ENCODE data around the gene FBN3. TPM values are rescaled to one million over a fixed set of nuclear protein-coding genes. Genes with fewer than 3 reads are reported as not detected.

FBN3 gene
- polyA plus RNA-seq, 1 donor (not counting 4 experiments of a cell fraction or from before 2014, with no cell fraction given), result not detected

- Histone ChIP-seq H3K4me1 (ENCODE audit: control insufficient read depth, extremely low read depth, insufficient read depth, low read length) (no peaks in the 10 kb centered on the region), H3K27me3 (ENCODE audit: control insufficient read depth, extremely low read depth, insufficient read depth, low read length) (no peaks in the 10 kb centered on the region), H3K9me3 (ENCODE audit: control insufficient read depth, low read depth, low read length) (peaks cover 4% of the 10 kb centered on the region), H3K36me3 (ENCODE audit: control insufficient read depth in 2 of 2, extremely low read depth in 1 of 2, insufficient read depth in 2 of 2, low read length in 2 of 2) (no peaks in the 10 kb centered on the region), H3K4me3 (ENCODE audit: control insufficient read depth in 2 of 3, extremely low read depth in 1 of 3, insufficient read depth in 2 of 3, low read depth in 1 of 3, low read length in 3 of 3) (no peak overlapping the region), H3K27ac (ENCODE audit: control insufficient read depth, insufficient read depth, low read length) (no peak overlapping the region), H3K9me1 (ENCODE audit: control insufficient read depth, extremely low read depth, insufficient read depth, low read length) (no peaks in the 10 kb centered on the region), H3K4me2 (ENCODE audit: control insufficient read depth, extremely low read depth, insufficient read depth, low read depth, low read length) (no peak overlapping the region), H3K9ac (ENCODE audit: control insufficient read depth, extremely low read depth, insufficient read depth, low read length) (no peak overlapping the region), H4K20me1 (ENCODE audit: control insufficient read depth, extremely low read depth, insufficient read depth, low read length) (no peaks in the 10 kb centered on the region), H2AFZ (ENCODE audit: control insufficient read depth, low read length) (no peak overlapping the region), H3K79me2 (ENCODE audit: control insufficient read depth, insufficient read depth, low read length) (no peaks in the 10 kb centered on the region)
- TF ChIP-seq EZH2 (IDR thresholded peaks at IDR 0.05; ENCODE audit: low read length) (no peak), CTCF (optimal IDR thresholded peaks at IDR 0.05 in 1 of 3, IDR thresholded peaks at IDR 0.05 in 1 of 3, conservative IDR thresholded peaks at IDR 0.05 in 1 of 3; ENCODE audit: extremely low read depth in 1 of 3, insufficient read depth in 2 of 3, low read length in 3 of 3) (no peak)
- FAIRE-seq (no peak), DNase-seq (ENCODE audit: low read depth, low spot score) (no peak)
- dilution Hi-C loops (cut with MboI; ENCODE audit: extremely low pct_ligation_motif_present, low sequenced_read_pairs), result no loop called here
These were observed 63.6 kb downstream of the FBN3 start for GRCh38 chr19:8085598-8086408.

- peaks cover 4% of the 10 kb centered on the region for H3K9me3 ChIP-seq (ENCODE audit: control insufficient read depth, low read depth, low read length)
- H3K4me2 ChIP-seq (ENCODE audit: control insufficient read depth, extremely low read depth, insufficient read depth, low read depth, low read length), result no peak overlapping the region
- DNase-seq (ENCODE audit: low read depth, low spot score) (no peak), FAIRE-seq (no peak)
- H4K20me1 ChIP-seq (ENCODE audit: control insufficient read depth, extremely low read depth, insufficient read depth, low read length), result no peaks in the 10 kb centered on the region
- dilution Hi-C loops (cut with MboI; ENCODE audit: extremely low pct_ligation_motif_present, low sequenced_read_pairs), result no loop called here
- H3K4me1 ChIP-seq (ENCODE audit: control insufficient read depth, extremely low read depth, insufficient read depth, low read length), result no peaks in the 10 kb centered on the region
- H3K9ac ChIP-seq (ENCODE audit: control insufficient read depth, extremely low read depth, insufficient read depth, low read length), result no peak overlapping the region
- no peak overlapping the region for H3K27ac ChIP-seq (ENCODE audit: control insufficient read depth, insufficient read depth, low read length)
- TF ChIP-seq CTCF (optimal IDR thresholded peaks at IDR 0.05 in 1 of 3, IDR thresholded peaks at IDR 0.05 in 1 of 3, conservative IDR thresholded peaks at IDR 0.05 in 1 of 3; ENCODE audit: extremely low read depth in 1 of 3, insufficient read depth in 2 of 3, low read length in 3 of 3) (no peak), EZH2 (IDR thresholded peaks at IDR 0.05; ENCODE audit: low read length) (no peak)
- H3K9me1 ChIP-seq (ENCODE audit: control insufficient read depth, extremely low read depth, insufficient read depth, low read length), result no peaks in the 10 kb centered on the region
- H3K27me3 ChIP-seq (ENCODE audit: control insufficient read depth, extremely low read depth, insufficient read depth, low read length), result no peaks in the 10 kb centered on the region
- H3K79me2 ChIP-seq (ENCODE audit: control insufficient read depth, insufficient read depth, low read length), result no peaks in the 10 kb centered on the region
- no peaks in the 10 kb centered on the region for H3K36me3 ChIP-seq (ENCODE audit: control insufficient read depth in 2 of 2, extremely low read depth in 1 of 2, insufficient read depth in 2 of 2, low read length in 2 of 2)
- H3K4me3 ChIP-seq (ENCODE audit: control insufficient read depth in 2 of 3, extremely low read depth in 1 of 3, insufficient read depth in 2 of 3, low read depth in 1 of 3, low read length in 3 of 3), result no peak overlapping the region
- no peak overlapping the region for H2AFZ ChIP-seq (ENCODE audit: control insufficient read depth, low read length)
These were observed 65.2 kb downstream of the FBN3 start for GRCh38 chr19:8084152-8084551.

Data from keratinocyte (primary cell).